Uterus (tissue), 4 donors: ENCODE data around the gene FAM227B. TPM values are rescaled to one million over a fixed set of nuclear protein-coding genes. Genes with fewer than 3 reads are reported as not detected.
A peak's percentile ranks its signal among the peaks of the same experiment; 100 is the strongest.

ENCODE experiments used
- DNase-seq, 2 donors: peaks; one replicate each; pipeline ENCODE4 v3.0.0-alpha.2; 2019 to 2020
- H3K27ac ChIP-seq, 2 donors: fragments of 200-600 bp; sonication (generic); 1 replicate in 1 of 2; 2 replicates in 1 of 2; pipeline ENCODE4 v1.5.1; 2016 to 2018
- H3K27me3 ChIP-seq, 2 donors: fragments of 200-600 bp; sonication (generic); one replicate each; pipeline ENCODE4 v1.5.1; 2018 to 2019; ENCODE audit warnings: control low read depth in 1 of 2
- H3K36me3 ChIP-seq, 2 donors: fragments of 200-600 bp; sonication (generic); one replicate each; pipeline ENCODE4 v1.5.1; 2019; ENCODE audit warnings: control low read depth in 1 of 2
- H3K4me1 ChIP-seq, 2 donors: fragments of 200-600 bp; sonication (generic); one replicate each; pipeline ENCODE4 v1.5.1; 2018 to 2019; ENCODE audit warnings: control low read depth in 1 of 2
- H3K4me3 ChIP-seq, 2 donors: fragments of 200-600 bp; sonication (generic); 1 replicate in 1 of 2; 2 replicates in 1 of 2; pipeline ENCODE4 v1.5.1; 2018 to 2019; ENCODE audit warnings: mild to moderate bottlenecking in 1 of 2
- H3K9me3 ChIP-seq, 2 donors: fragments of 200-600 bp; sonication (generic); one replicate each; pipeline ENCODE4 v1.5.1; 2019; ENCODE audit warnings: control low read depth in 1 of 2
- POLR2A ChIP-seq, 2 donors: fragments of 450-650 bp; IDR thresholded peaks; one replicate each; pipeline ENCODE4 v1.6.1; 2016; ENCODE audit warnings: antibody characterized with exemption in 2 of 2, mild to moderate bottlenecking in 1 of 2, moderate library complexity in 1 of 2
- intact Hi-C: fragments of 100-400 bp; cut with DNase I; formaldehyde crosslinking; loops from one replicate; pipeline ENCODE4 v1.15.1; 2023; ENCODE audit warnings: low total_unique reads
- total RNA-seq, 4 donors: library from RNA; depleted of rRNA in 3 of 4; stranded (reverse); fragments of >200 nt in 3 of 4; gene quantifications; one replicate each; pipeline versions ENCODE4 v1.1.0 to v1.2.4, GENCODE V29; 2014 to 2023
- TF ChIP-seq, protein P1 (sequence below), 4 experiments: fragments of 200-600 bp in 2 of 4; fragments of 450-650 bp in 2 of 4; sonication (generic) in 2 of 4; IDR thresholded peaks; one replicate each; pipeline ENCODE4 v1.5.1; 2016 to 2019; ENCODE audit warnings: antibody characterized with exemption in 4 of 4, mild to moderate bottlenecking in 2 of 4, moderate library complexity in 1 of 4
- donor health status: DM: yes; HTN: yes; CAD: no.

The FAM227B gene
- total RNA-seq, 4 donors from 2014 or later, result 2.6 to 15.7 (median 9.9) TPM

DNA sequence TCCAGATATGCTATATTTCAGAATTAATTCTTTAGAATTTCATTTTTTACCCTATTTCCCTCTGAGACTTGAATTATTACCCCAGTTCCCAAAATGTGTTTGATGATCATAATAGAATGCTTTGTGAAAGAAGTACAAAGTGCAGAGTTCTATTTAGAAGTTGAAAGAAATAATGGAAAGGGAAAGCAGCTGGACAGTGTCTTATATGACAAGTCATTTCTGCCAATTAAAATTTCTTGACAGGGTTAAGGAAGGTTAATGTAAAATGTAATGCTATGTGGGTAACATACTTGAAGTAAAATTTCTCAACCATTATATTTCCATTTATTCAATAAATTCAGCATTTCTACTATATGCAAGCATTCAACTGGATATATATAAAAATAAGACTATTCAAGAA lies 164.5 kb downstream of the FAM227B start:
- Histone ChIP-seq H3K4me1 (peaks cover 0 to 16% of the 10 kb centered on the region in 2 donors), H3K9me3 (no peaks in the 10 kb centered on the region), H3K36me3 (no peaks in the 10 kb centered on the region), H3K27ac (peak overlapping the region; percentile 76 to 85), H3K27me3 (no peaks in the 10 kb centered on the region), H3K4me3 (no peak overlapping the region)
- DNase-seq, result no peak
- intact Hi-C loops, result no loop called here
- TF ChIP-seq, protein P1, sequence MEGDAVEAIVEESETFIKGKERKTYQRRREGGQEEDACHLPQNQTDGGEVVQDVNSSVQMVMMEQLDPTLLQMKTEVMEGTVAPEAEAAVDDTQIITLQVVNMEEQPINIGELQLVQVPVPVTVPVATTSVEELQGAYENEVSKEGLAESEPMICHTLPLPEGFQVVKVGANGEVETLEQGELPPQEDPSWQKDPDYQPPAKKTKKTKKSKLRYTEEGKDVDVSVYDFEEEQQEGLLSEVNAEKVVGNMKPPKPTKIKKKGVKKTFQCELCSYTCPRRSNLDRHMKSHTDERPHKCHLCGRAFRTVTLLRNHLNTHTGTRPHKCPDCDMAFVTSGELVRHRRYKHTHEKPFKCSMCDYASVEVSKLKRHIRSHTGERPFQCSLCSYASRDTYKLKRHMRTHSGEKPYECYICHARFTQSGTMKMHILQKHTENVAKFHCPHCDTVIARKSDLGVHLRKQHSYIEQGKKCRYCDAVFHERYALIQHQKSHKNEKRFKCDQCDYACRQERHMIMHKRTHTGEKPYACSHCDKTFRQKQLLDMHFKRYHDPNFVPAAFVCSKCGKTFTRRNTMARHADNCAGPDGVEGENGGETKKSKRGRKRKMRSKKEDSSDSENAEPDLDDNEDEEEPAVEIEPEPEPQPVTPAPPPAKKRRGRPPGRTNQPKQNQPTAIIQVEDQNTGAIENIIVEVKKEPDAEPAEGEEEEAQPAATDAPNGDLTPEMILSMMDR (IDR thresholded peaks at IDR 0.05), result no peak
- TF ChIP-seq POLR2A (IDR thresholded peaks at IDR 0.05), result no peak

DNA sequence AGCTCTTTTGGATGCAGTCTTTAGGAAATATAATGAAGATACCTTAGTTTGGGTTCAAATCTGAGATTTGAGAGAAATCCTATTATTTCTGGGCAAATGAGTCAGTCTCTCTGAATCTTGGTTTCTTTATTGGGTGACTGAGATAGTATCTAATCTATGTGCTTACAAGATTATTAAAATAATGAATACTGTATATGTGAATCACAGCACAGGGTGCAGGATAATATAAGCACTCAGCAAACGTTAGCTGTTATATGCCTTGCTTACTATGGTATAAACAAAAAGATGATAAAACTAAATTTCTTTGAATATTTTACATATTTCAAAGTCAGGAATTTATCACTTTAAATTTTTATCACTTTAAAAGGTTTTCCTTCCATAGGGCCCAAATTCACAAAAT lies 168.0 kb downstream of the FAM227B start:
- Histone ChIP-seq H3K4me3 (no peak overlapping the region), H3K4me1 (peaks cover 0 to 16% of the 10 kb centered on the region in 2 donors), H3K9me3 (no peaks in the 10 kb centered on the region), H3K27me3 (no peaks in the 10 kb centered on the region), H3K27ac (peak overlapping the region; percentile 29 to 37), H3K36me3 (no peaks in the 10 kb centered on the region)
- intact Hi-C loops, result no loop called here
- DNase-seq, result no peak
- no peak for TF ChIP-seq POLR2A (IDR thresholded peaks at IDR 0.05)
- TF ChIP-seq, protein P1 (IDR thresholded peaks at IDR 0.05), result no peak

DNA sequence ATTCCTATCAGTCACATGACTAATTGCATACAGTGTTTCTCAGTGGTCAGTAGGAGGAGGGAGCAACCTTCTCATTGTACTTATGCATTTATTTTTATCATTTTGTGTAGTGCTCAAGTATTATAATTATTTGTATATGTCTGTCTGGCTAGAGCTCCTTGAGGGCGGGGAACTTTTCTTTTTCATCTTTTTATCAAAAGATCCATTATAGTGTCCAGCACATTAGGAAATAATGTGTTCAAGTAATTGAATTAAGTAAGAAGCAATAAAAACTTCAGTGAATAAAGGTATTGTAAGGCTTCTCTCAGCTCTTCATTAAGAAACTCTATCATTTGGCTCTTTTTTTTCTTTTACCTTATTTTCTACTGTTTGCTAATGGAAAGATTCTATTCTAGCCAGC lies 178.8 kb downstream of the FAM227B start:
- no peaks in the 10 kb centered on the region for H3K36me3 ChIP-seq
- H3K4me3 ChIP-seq, result no peak overlapping the region
- H3K27me3 ChIP-seq, result no peaks in the 10 kb centered on the region
- intact Hi-C loops, result no loop called here
- TF ChIP-seq POLR2A (IDR thresholded peaks at IDR 0.05), result no peak
- TF ChIP-seq, protein P1 (IDR thresholded peaks at IDR 0.05), result no peak
- H3K4me1 ChIP-seq, result peaks cover 0 to 10% of the 10 kb centered on the region in 2 donors
- H3K27ac ChIP-seq, result peak overlapping the region; percentile 72 to 73
- no peaks in the 10 kb centered on the region for H3K9me3 ChIP-seq
- DNase-seq, result no peak

DNA sequence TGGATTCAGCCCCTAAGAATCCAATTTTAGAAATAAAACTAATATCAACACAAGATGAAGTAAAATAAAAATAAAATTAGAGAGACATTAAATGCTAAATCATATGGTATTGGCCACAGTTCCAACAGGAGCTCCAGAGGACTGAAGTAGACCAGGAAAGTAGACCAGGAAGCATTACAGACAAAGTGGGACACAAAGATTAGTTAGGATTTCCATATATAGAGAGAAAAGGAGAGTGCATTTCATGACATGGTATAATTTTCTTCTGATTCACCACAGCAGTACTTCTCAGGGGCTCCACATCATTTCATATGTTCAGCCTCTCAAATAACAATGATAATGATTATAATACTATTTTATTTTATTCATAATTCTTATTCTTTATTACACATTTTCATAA lies 179.3 kb downstream of the FAM227B start:
- Histone ChIP-seq H3K27me3 (no peaks in the 10 kb centered on the region), H3K4me1 (peaks cover 0 to 10% of the 10 kb centered on the region in 2 donors), H3K27ac (peak overlapping the region; percentile 72 to 73), H3K4me3 (no peak overlapping the region), H3K36me3 (no peaks in the 10 kb centered on the region), H3K9me3 (no peaks in the 10 kb centered on the region)
- TF ChIP-seq, protein P1 (IDR thresholded peaks at IDR 0.05), result no peak
- no peak for TF ChIP-seq POLR2A (IDR thresholded peaks at IDR 0.05)
- intact Hi-C loops, result no loop called here
- DNase-seq, result no peak

DNA sequence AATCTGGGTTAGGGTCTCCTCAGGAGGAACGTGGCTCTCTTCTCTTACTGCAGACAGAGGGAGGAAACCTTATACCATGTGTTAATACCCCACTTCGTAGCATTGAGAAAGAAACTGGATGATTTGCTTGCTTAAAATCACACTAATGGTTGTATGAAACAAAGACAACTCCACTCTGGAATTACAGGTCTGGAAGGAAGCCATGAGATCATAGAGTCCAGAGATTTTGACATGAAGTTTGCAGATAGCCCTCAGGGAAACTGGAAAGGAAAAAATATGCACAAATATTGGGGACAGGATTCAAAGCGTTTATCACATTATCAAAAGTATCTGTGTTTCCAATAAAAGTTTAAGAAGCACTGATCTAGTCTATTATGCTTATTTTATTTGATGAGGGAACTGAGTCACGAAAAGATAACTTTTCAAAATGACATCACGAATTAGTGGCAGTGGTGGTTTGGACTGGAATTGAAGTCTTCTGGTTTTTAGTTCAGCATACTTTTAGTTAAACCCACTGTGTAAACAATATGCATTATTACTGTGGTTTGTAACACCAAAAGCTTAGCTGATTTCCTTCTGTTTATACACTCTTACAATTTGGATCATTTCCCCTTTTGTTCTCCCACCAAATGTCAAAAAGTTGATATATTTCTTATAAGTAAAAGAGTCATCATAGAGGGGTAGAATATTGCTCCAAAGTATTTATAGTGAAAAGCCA lies 180.8 kb downstream of the FAM227B start:
- intact Hi-C loops, result no loop called here
- no peaks in the 10 kb centered on the region for H3K36me3 ChIP-seq
- H3K4me3 ChIP-seq, result no peak overlapping the region
- TF ChIP-seq, protein P1 (IDR thresholded peaks at IDR 0.05), result no peak
- TF ChIP-seq POLR2A (IDR thresholded peaks at IDR 0.05), result no peak
- H3K9me3 ChIP-seq, result no peaks in the 10 kb centered on the region
- H3K27me3 ChIP-seq, result no peaks in the 10 kb centered on the region
- peak overlapping the region; percentile 72 to 73 for H3K27ac ChIP-seq
- no peak for DNase-seq
- H3K4me1 ChIP-seq, result no peaks in the 10 kb centered on the region
